NB4 (cell line): Measurements from ENCODE around the gene SMARCE1.

ENCODE experiments used
- CTCF ChIP-seq: IDR thresholded peaks from one replicate; pipeline ENCODE4 v1.5.1; 2012; ENCODE audit warnings: low read depth, low read length
- POLR2A ChIP-seq: IDR thresholded peaks from 2 replicates; pipeline ENCODE4 v1.6.1; 2011; ENCODE audit warnings: mild to moderate bottlenecking; ENCODE audit not compliant: insufficient read length; ENCODE audit errors: extremely low read depth

- TF ChIP-seq CTCF (no peak), POLR2A (no peak)
These were observed 9.7 kb downstream of the SMARCE1 start for GRCh38 chr17:40637931-40638330.
